K562 treated with DMSO at 1 percent for 12 hours (cell line): ENCODE data around the gene MEGF10. TPM values are rescaled to one million over a fixed set of nuclear protein-coding genes. Genes with fewer than 3 reads are reported as not detected.

Experiments used
- total RNA-seq: library from RNA; unstranded; fragments of 300-600 nt; gene quantifications from 2 replicates; pipeline ENCODE4 v1.2.3, GENCODE V29; 2022; ENCODE audit not compliant: insufficient read depth

MEGF10 gene
- total RNA-seq: not detected in 2 replicates

DNA sequence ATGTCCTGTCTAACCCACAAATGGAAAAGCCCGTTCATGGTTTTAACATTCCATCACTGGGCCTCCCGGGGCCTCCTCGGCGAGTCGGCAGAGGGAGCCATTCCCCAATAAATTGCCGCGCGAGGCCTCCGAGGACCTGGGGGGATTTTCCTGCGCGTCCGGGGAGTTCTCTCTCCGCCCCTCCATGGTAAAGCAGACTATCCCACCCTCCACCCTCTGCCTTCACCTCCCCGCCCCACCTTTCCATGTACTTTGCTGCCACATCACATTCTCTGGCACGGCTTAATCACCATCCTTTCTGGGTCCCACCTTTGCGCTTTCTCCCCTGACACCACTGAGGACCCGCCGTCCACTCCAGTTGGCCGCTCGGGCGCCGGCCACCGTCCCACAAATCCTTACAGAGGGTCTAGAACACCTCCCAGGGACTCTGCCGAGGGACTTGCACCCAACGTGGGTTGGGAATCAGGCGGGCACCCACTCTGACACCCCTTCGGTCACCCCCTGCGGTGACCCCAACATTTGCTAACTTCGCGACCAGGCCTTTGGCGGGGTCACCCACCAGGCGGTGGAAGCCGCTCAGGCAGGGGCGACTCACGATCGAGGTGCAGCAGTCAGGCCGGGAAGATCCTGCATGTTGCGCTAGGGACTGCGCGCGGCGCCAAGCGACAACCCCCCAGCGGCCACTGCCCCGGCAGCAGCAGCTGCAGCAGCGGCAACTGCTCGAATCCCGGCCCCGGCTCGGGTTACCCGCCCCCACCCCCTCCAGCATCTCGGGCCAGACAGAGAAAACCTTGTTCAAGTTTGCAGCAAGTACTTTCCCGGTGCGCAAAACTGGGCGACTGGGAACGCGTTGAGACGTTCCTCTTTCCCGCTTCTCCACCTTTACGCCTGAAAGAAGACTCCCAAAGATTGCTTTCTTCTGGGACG lies at the start of gene MEGF10:
TSS of gene MEGF10 (plus strand) at position 778 of the 927 bp plus-strand sequence. CDS start 40,513 bp downstream, outside the sequence.

Other genes with a start within 250 kb of the MEGF10 start
- 1.8 and 2.5 TPM in 2 replicates for gene C5orf63, start 217.3 kb upstream of the MEGF10 start, total RNA-seq
- gene PRRC1, start 226.8 kb downstream of the MEGF10 start, total RNA-seq: 16.9 and 28.6 TPM in 2 replicates